GM12801 (cell line): ENCODE measurements around the gene NTM.

Experiments used
- CTCF ChIP-seq: IDR thresholded peaks from one replicate; pipeline ENCODE4 v1.5.1; 2011; ENCODE audit warnings: control low read depth; ENCODE audit not compliant: insufficient read length; ENCODE audit errors: extremely low read depth

Gene NTM

DNA sequence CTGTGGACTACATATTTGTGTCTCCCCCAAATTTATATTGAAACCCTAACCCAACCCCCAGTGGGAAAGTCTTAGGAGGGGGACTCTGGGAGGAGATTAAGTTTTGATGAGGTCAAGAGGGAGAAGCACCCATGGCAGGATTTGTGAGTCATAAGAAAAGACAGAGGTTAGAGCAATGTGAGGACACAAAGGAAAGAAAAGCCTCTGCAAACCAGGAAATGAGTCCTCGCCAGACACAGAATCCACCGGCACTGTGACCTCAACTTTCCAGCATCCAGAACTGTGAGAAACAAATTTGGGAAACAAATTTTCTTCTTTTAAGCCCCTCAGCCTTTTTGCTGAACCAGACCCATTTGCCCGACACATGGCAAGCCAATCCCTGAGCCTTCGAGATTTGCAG, 397.0 kb downstream of the NTM start:
- TF ChIP-seq CTCF = no peak

- no peak for TF ChIP-seq CTCF
Observed at GRCh38 chr11:131770801-131771200, 400.4 kb downstream of the NTM start.

- no peak for TF ChIP-seq CTCF
Observed at GRCh38 chr11:131771471-131771870, 401.1 kb downstream of the NTM start.

DNA sequence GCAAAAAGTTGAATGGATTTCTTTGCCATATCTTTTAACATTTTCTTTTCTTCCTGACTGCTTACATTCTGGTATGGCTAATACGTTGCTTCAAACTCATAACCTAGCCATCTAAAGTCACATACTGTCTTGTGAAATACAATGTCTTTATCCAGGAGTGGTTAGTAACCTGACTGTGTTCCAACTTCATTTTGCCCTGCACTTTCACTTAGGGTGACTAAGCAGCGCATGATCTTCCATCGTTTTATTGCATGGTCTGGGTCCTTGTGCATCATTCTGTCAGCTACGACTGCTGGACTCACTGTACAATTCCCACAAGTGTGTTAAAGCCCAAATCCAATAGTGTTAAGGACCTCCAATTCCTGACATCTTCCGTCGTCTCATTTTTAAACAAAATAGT, 403.2 kb downstream of the NTM start:
- TF ChIP-seq CTCF = no peak

DNA sequence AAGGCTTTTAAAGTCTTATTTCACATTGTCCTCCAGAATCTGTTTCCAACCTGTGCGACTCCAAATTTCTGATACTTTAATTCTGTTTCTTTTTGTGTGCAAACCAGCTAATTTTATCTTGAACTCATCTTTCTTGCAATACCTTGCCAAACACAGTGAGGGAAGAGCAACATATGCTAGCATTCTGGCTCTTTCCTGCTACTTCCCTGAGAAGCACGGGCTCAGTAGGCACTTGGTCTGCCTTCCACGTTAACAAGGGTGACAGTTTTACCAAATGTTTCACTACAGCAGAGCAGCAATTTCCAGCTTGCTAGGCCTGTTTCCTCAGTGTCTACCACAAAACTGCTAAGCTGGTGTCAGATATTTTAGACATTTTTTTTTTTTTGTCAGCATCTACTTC, 405.8 kb downstream of the NTM start:
- no peak for TF ChIP-seq CTCF

GRCh38 chr11:131785801-131786200, 415.4 kb downstream of the NTM start:
- no peak for TF ChIP-seq CTCF

- no peak for TF ChIP-seq CTCF
Observed at GRCh38 chr11:131787119-131787518, 416.7 kb downstream of the NTM start.

DNA sequence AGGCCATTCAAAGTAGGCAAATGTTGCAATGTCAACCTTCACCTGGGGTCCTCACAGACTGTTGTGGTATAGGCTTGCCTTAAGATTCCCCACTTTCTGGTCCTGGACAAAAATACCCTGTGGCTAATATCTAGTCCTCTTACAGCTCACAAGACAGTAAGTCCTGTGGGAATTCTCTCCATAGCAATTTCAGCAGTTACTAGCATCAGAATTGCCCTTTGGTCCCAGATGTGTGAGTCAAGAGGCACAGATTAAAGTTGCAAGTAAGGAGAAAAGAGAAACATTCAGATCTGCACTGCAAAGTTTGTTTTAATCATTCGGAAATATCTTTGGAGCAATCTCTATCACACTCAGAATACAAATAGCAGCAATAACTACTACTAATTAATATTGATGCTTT, 420.2 kb downstream of the NTM start:
- TF ChIP-seq CTCF = no peak
